GM19239 (cell line): ENCODE data around the gene PHF3.

Experiments used
- DNase-seq: peaks from one replicate; pipeline ENCODE4 v3.0.0; 2011; ENCODE audit warnings: low spot score; ENCODE audit not compliant: insufficient read length
- FAIRE-seq: peaks from 2 replicates; lab custom pipeline; 2011; peaks lifted over from hg19 to GRCh38; lab: Jason Lieb, UNC

PHF3 gene

GRCh38 chr6:63759605-63760105 lies 124.1 kb downstream of the PHF3 start:
- FAIRE-seq (no peak), DNase-seq (no peak)

- FAIRE-seq (no peak), DNase-seq (no peak)
Observed at GRCh38 chr6:63760199-63760598, 124.6 kb downstream of the PHF3 start.

- FAIRE-seq (peak; percentile 57), DNase-seq (no peak)
Observed at GRCh38 chr6:63764318-63764916, 128.8 kb downstream of the PHF3 start.
